ENCODE results near the gene POLD3.

POLD3 gene

GRCh38 chr11:74603845-74604244 lies 11.5 kb downstream of the POLD3 start:
- H3K36me3 Mint-ChIP-seq: peaks cover 16% of the 10 kb centered on the region
- H3K4me1 Mint-ChIP-seq: no peaks in the 10 kb centered on the region
- no peaks in the 10 kb centered on the region for H3K9me3 Mint-ChIP-seq
- CTCF ChIA-PET: interaction anchor here (0.7 kb wide), 1 partner anchor 99 kb away, joined by 4 read pairs; no protein-coding TSS in a partner anchor
- H3K27ac Mint-ChIP-seq: no peak overlapping the region
- DNase-seq: no peak
- H3K27me3 Mint-ChIP-seq: no peaks in the 10 kb centered on the region
- H3K4me3 Mint-ChIP-seq: no peak overlapping the region

GRCh38 chr11:74604311-74604710 lies 11.9 kb downstream of the POLD3 start:
- CTCF ChIA-PET: no interaction called here
- Mint-ChIP-seq H3K36me3 (peaks cover 15% of the 10 kb centered on the region), H3K27me3 (no peaks in the 10 kb centered on the region), H3K27ac (no peak overlapping the region), H3K9me3 (no peaks in the 10 kb centered on the region), H3K4me1 (no peaks in the 10 kb centered on the region), H3K4me3 (no peak overlapping the region)
- DNase-seq: no peak

- Mint-ChIP-seq H3K4me1 (no peaks in the 10 kb centered on the region), H3K36me3 (peaks cover 17% of the 10 kb centered on the region), H3K4me3 (no peak overlapping the region), H3K27me3 (no peaks in the 10 kb centered on the region), H3K9me3 (no peaks in the 10 kb centered on the region), H3K27ac (no peak overlapping the region)
- CTCF ChIA-PET: no interaction called here
- no peak for DNase-seq
Measured at GRCh38 chr11:74605403-74605802, 13.0 kb downstream of the POLD3 start.

- CTCF ChIA-PET: interaction anchor here (1.3 to 1.4 kb wide), 2 partner anchors 94 to 118 kb away, joined by 4 to 5 read pairs; no protein-coding TSS in a partner anchor
- Mint-ChIP-seq H3K27me3 (no peaks in the 10 kb centered on the region), H3K4me1 (no peaks in the 10 kb centered on the region), H3K9me3 (no peaks in the 10 kb centered on the region), H3K4me3 (no peak overlapping the region), H3K36me3 (peaks cover 29% of the 10 kb centered on the region), H3K27ac (no peak overlapping the region)
- no peak for DNase-seq
Measured at GRCh38 chr11:74608431-74608830, 16.0 kb downstream of the POLD3 start.

- H3K27ac Mint-ChIP-seq: no peak overlapping the region
- H3K4me3 Mint-ChIP-seq: no peak overlapping the region
- no peaks in the 10 kb centered on the region for H3K4me1 Mint-ChIP-seq
- CTCF ChIA-PET: no interaction called here
- H3K36me3 Mint-ChIP-seq: peaks cover 22% of the 10 kb centered on the region
- DNase-seq: no peak
- H3K9me3 Mint-ChIP-seq: no peaks in the 10 kb centered on the region
- H3K27me3 Mint-ChIP-seq: no peaks in the 10 kb centered on the region
Measured at GRCh38 chr11:74611369-74611861, 19.0 kb downstream of the POLD3 start.

- no peaks in the 10 kb centered on the region for H3K27me3 Mint-ChIP-seq
- DNase-seq: no peak
- no peak overlapping the region for H3K4me3 Mint-ChIP-seq
- H3K4me1 Mint-ChIP-seq: no peaks in the 10 kb centered on the region
- H3K9me3 Mint-ChIP-seq: no peaks in the 10 kb centered on the region
- H3K27ac Mint-ChIP-seq: no peak overlapping the region
- CTCF ChIA-PET: no interaction called here
- H3K36me3 Mint-ChIP-seq: peaks cover 28% of the 10 kb centered on the region
Measured at GRCh38 chr11:74612877-74613276, 20.5 kb downstream of the POLD3 start.

- DNase-seq: no peak
- Mint-ChIP-seq H3K4me3 (no peak overlapping the region), H3K27ac (no peak overlapping the region), H3K27me3 (no peaks in the 10 kb centered on the region), H3K4me1 (no peaks in the 10 kb centered on the region), H3K36me3 (peaks cover 41% of the 10 kb centered on the region), H3K9me3 (no peaks in the 10 kb centered on the region)
- CTCF ChIA-PET: interaction anchor here (0.9 kb wide), 1 partner anchor 22 kb away, joined by 3 read pairs; no protein-coding TSS in a partner anchor
Measured at GRCh38 chr11:74615311-74615710, 22.9 kb downstream of the POLD3 start.

- no peak overlapping the region for H3K4me3 Mint-ChIP-seq
- peaks cover 48% of the 10 kb centered on the region for H3K36me3 Mint-ChIP-seq
Measured at GRCh38 chr11:74615988-74616387, 23.6 kb downstream of the POLD3 start.

GRCh38 chr11:74620531-74620930 lies 28.1 kb downstream of the POLD3 start:
- CTCF ChIA-PET: no interaction called here
- no peak overlapping the region for H3K4me3 Mint-ChIP-seq
- H3K9me3 Mint-ChIP-seq: no peaks in the 10 kb centered on the region
- peak overlapping the region; percentile 1 for H3K27ac Mint-ChIP-seq
- no peaks in the 10 kb centered on the region for H3K4me1 Mint-ChIP-seq
- peaks cover 56% of the 10 kb centered on the region for H3K36me3 Mint-ChIP-seq
- no peaks in the 10 kb centered on the region for H3K27me3 Mint-ChIP-seq
- no peak for DNase-seq

More at GRCh38 chr11:74615988-74616387, 23.6 kb downstream of the POLD3 start:
- Mint-ChIP-seq H3K4me1 (no peaks in the 10 kb centered on the region), H3K27ac (no peak overlapping the region), H3K9me3 (no peaks in the 10 kb centered on the region), H3K27me3 (no peaks in the 10 kb centered on the region)
- DNase-seq: no peak
- CTCF ChIA-PET: interaction anchor here (0.9 kb wide), 1 partner anchor 21 kb away, joined by 3 read pairs; no protein-coding TSS in a partner anchor

- DNase-seq: no peak
- no peaks in the 10 kb centered on the region for H3K27me3 Mint-ChIP-seq
- H3K36me3 Mint-ChIP-seq: peaks cover 50% of the 10 kb centered on the region
- CTCF ChIA-PET: interaction anchor here (1.2 kb wide), 1 partner anchor 8 kb away, joined by 3 read pairs; no protein-coding TSS in a partner anchor
- no peak overlapping the region for H3K27ac Mint-ChIP-seq
- no peak overlapping the region for H3K4me3 Mint-ChIP-seq
- no peaks in the 10 kb centered on the region for H3K4me1 Mint-ChIP-seq
- no peaks in the 10 kb centered on the region for H3K9me3 Mint-ChIP-seq
Measured at GRCh38 chr11:74626130-74626529, 33.7 kb downstream of the POLD3 start.

GRCh38 chr11:74626604-74627003 lies 34.2 kb downstream of the POLD3 start:
- DNase-seq: no peak
- no peaks in the 10 kb centered on the region for H3K4me1 Mint-ChIP-seq
- H3K36me3 Mint-ChIP-seq: peaks cover 48% of the 10 kb centered on the region
- H3K27ac Mint-ChIP-seq: no peak overlapping the region
- H3K9me3 Mint-ChIP-seq: no peaks in the 10 kb centered on the region
- no peaks in the 10 kb centered on the region for H3K27me3 Mint-ChIP-seq
- H3K4me3 Mint-ChIP-seq: no peak overlapping the region
- CTCF ChIA-PET: interaction anchor here (1.2 kb wide), 1 partner anchor 8 kb away, joined by 3 read pairs; no protein-coding TSS in a partner anchor

GRCh38 chr11:74627381-74627780 lies 35.0 kb downstream of the POLD3 start:
- CTCF ChIA-PET: interaction anchor here (0.6 kb wide), 1 partner anchor 71 kb away, joined by 3 read pairs; no protein-coding TSS in a partner anchor
- Mint-ChIP-seq H3K9me3 (no peaks in the 10 kb centered on the region), H3K4me1 (no peaks in the 10 kb centered on the region), H3K36me3 (peaks cover 49% of the 10 kb centered on the region), H3K4me3 (no peak overlapping the region), H3K27me3 (no peaks in the 10 kb centered on the region), H3K27ac (no peak overlapping the region)
- no peak for DNase-seq

GRCh38 chr11:74630043-74630442 lies 37.7 kb downstream of the POLD3 start:
- Mint-ChIP-seq H3K9me3 (no peaks in the 10 kb centered on the region), H3K4me3 (no peak overlapping the region), H3K27me3 (no peaks in the 10 kb centered on the region), H3K27ac (no peak overlapping the region), H3K36me3 (peaks cover 65% of the 10 kb centered on the region), H3K4me1 (no peaks in the 10 kb centered on the region)
- CTCF ChIA-PET: no interaction called here
- DNase-seq: no peak

- no peak for DNase-seq
- CTCF ChIA-PET: interaction anchor here (1.0 kb wide), 1 partner anchor 8 kb away, joined by 3 read pairs; no protein-coding TSS in a partner anchor
- Mint-ChIP-seq H3K36me3 (peaks cover 74% of the 10 kb centered on the region), H3K27me3 (no peaks in the 10 kb centered on the region), H3K4me1 (peaks cover 4% of the 10 kb centered on the region), H3K4me3 (no peak overlapping the region), H3K9me3 (no peaks in the 10 kb centered on the region), H3K27ac (no peak overlapping the region)
Measured at GRCh38 chr11:74633406-74634393, 41.3 kb downstream of the POLD3 start.

All from activated naive CD4-positive, alpha-beta T cell treated with anti-CD3 and anti-CD28 coated beads, Interleukin-2, amount 10 ng/mL, durations not matched to agents 7 days and 5 days (primary cell).